H1 (cell line): ENCODE results near the gene ALPI. TPM values are rescaled to one million over a fixed set of nuclear protein-coding genes. Genes with fewer than 3 reads are reported as not detected.

ENCODE experiments used
- BCL11A ChIP-seq, 2 experiments: IDR thresholded peaks; one replicate each; pipeline ENCODE4 v1.6.1; 2011; ENCODE audit warnings: low read depth in 2 of 2, low read length in 2 of 2, mild to moderate bottlenecking in 2 of 2
- HDAC2 ChIP-seq, 2 experiments: fragments of 300-600 bp in 1 of 2; sonication (generic) in 1 of 2; IDR thresholded peaks; 2 replicates each; pipeline ENCODE4 v1.6.1; 2011 to 2012; ENCODE audit warnings: low read depth in 2 of 2, low read length in 2 of 2, mild to moderate bottlenecking in 2 of 2, moderate library complexity in 2 of 2, borderline replicate concordance in 1 of 2, inconsistent platforms in 1 of 2
- HDAC6 ChIP-seq: IDR thresholded peaks from one replicate; pipeline ENCODE4 v1.7.1; 2012; ENCODE audit warnings: low read depth, mild to moderate bottlenecking, inconsistent platforms, low read length, moderate library complexity
- SP1 ChIP-seq: IDR thresholded peaks from 2 replicates; pipeline ENCODE4 v1.6.1; 2011; ENCODE audit warnings: low read depth, low read length
- SP2 ChIP-seq: IDR thresholded peaks from 2 replicates; pipeline ENCODE4 v1.6.1; 2012; ENCODE audit warnings: mild to moderate bottlenecking, low read length, inconsistent platforms
- SRF ChIP-seq: IDR thresholded peaks from 2 replicates; pipeline ENCODE4 v1.6.1; 2011; ENCODE audit warnings: mild to moderate bottlenecking, low read depth, low read length, moderate library complexity
- SUZ12 ChIP-seq: fragments of 200-600 bp; sonication (generic); IDR thresholded peaks from 2 replicates; pipeline ENCODE4 v1.6.1; 2012; ENCODE audit warnings: mild to moderate bottlenecking, inconsistent platforms, low read length, moderate library complexity, mixed read lengths
- TBP ChIP-seq: IDR thresholded peaks from 2 replicates; pipeline ENCODE4 v1.6.1; 2011; ENCODE audit warnings: low read depth, low read length, improper control_type of control experiment
- polyA plus RNA-seq, 7 experiments: library from polyadenylated mRNA; depleted of rRNA in 3 of 7; stranded (reverse) in 5 of 7; unstranded in 2 of 7; fragments of >200 nt in 5 of 7; fragments of 200-250 nt in 2 of 7; gene quantifications; 1 replicate in 5 of 7; 2 replicates in 1 of 7; 4 replicates in 1 of 7; pipeline versions ENCODE4 v1.2.1 to v1.2.3, GENCODE V29; 2011 to 2013; ENCODE audit warnings: missing spikeins in 2 of 7, mixed read lengths in 2 of 7
- total RNA-seq: library from RNA; stranded (reverse); fragmentation: NEBNext Ultra II Directional; extraction: Animal tissue kit (Norgen Biotek cat#: 25700); gene quantifications from 2 replicates; pipeline ENCODE4 v1.2.1, GENCODE V29; 2021
- TF ChIP-seq, protein P1 (sequence below), 3 experiments: IDR thresholded peaks; 1 replicate in 2 of 3; 2 replicates in 1 of 3; pipeline versions ENCODE4 v1.5.1 to v1.6.1; 2011; ENCODE audit warnings: low read length in 3 of 3, mild to moderate bottlenecking in 3 of 3, inconsistent platforms in 2 of 3, low read depth in 1 of 3, moderate library complexity in 1 of 3; ENCODE audit not compliant: insufficient read depth in 1 of 3; ENCODE audit errors: control extremely low read depth in 1 of 3

The ALPI gene
- total and polyA plus RNA-seq, 2 of the 8 experiments (the other 6 are each of a cell fraction or from before 2014, with no cell fraction given) = not detected

DNA sequence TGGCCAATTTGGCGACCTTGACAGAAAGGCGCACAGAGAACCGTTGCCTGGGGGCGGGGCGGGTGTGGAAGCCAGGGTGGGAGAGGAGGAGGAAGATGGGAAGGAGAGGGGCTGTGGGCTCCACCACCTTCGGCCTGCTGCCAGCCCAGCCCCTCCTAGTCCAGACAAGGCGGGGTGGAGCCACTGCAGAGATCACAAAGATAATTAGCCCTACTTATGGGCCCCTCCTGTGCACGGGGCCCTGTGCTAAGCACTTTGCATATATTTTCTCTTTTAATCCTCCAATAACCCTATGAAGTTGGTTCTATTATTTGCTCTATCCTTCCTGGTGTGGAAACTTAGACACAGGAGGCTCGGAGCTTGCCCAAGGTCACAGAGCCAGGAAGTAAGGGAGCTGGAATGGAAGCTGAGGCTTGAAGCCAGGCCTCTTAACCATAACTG, 45.4 kb downstream of the ALPI start (continued):
- TF ChIP-seq HDAC2 (IDR thresholded peaks at IDR 0.05; ENCODE audit: borderline replicate concordance in 1 of 2, low read depth in 2 of 2, low read length in 2 of 2) = no peak
- no peak for TF ChIP-seq SP2
- TF ChIP-seq, protein P1, sequence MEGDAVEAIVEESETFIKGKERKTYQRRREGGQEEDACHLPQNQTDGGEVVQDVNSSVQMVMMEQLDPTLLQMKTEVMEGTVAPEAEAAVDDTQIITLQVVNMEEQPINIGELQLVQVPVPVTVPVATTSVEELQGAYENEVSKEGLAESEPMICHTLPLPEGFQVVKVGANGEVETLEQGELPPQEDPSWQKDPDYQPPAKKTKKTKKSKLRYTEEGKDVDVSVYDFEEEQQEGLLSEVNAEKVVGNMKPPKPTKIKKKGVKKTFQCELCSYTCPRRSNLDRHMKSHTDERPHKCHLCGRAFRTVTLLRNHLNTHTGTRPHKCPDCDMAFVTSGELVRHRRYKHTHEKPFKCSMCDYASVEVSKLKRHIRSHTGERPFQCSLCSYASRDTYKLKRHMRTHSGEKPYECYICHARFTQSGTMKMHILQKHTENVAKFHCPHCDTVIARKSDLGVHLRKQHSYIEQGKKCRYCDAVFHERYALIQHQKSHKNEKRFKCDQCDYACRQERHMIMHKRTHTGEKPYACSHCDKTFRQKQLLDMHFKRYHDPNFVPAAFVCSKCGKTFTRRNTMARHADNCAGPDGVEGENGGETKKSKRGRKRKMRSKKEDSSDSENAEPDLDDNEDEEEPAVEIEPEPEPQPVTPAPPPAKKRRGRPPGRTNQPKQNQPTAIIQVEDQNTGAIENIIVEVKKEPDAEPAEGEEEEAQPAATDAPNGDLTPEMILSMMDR (IDR thresholded peaks at IDR 0.05; ENCODE audit: control extremely low read depth in 1 of 3, insufficient read depth in 1 of 3, low read depth in 1 of 3, low read length in 3 of 3) = no peak
- TF ChIP-seq BCL11A (IDR thresholded peaks at IDR 0.05; ENCODE audit: low read depth in 2 of 2, low read length in 2 of 2) = no peak
- TF ChIP-seq SRF = no peak
- no peak for TF ChIP-seq TBP
- no peak for TF ChIP-seq SP1
- no peak for TF ChIP-seq SUZ12
- no peak for TF ChIP-seq HDAC6
